Measurements from ENCODE around the gene PMPCB. TPM values are rescaled to one million over a fixed set of nuclear protein-coding genes. Genes with fewer than 3 reads are reported as not detected.

Gene PMPCB
- total RNA-seq, 1 donor from 2014 or later, result 48.7 TPM

- Histone ChIP-seq H3K36me3 (ENCODE audit: control insufficient read depth, insufficient read depth, low read length) (no peaks in the 10 kb centered on the region), H3K27me3 (ENCODE audit: control insufficient read depth, insufficient read depth, low read length) (no peaks in the 10 kb centered on the region), H3K4me3 (ENCODE audit: low read depth, low read length) (no peak overlapping the region)
- no peak for TF ChIP-seq CTCF (IDR thresholded peaks at IDR 0.05; ENCODE audit: insufficient read depth, low read length, severe bottlenecking)
- FAIRE-seq, result no peak
- no peak for DNase-seq (ENCODE audit: low read depth)
These were observed 5.1 kb upstream of the PMPCB start for GRCh38 chr7:103292122-103292521.

- Histone ChIP-seq H3K27me3 (ENCODE audit: control insufficient read depth, insufficient read depth, low read length) (no peaks in the 10 kb centered on the region), H3K36me3 (ENCODE audit: control insufficient read depth, insufficient read depth, low read length) (no peaks in the 10 kb centered on the region), H3K4me3 (ENCODE audit: low read depth, low read length) (no peak overlapping the region)
- no peak for FAIRE-seq
- no peak for TF ChIP-seq CTCF (IDR thresholded peaks at IDR 0.05; ENCODE audit: insufficient read depth, low read length, severe bottlenecking)
- no peak for DNase-seq (ENCODE audit: low read depth)
These were observed 3.7 kb upstream of the PMPCB start for GRCh38 chr7:103293526-103293925.

- DNase-seq (ENCODE audit: low read depth) (no peak), FAIRE-seq (no peak)
- peak overlapping the region; percentile 97 for H3K4me3 ChIP-seq (ENCODE audit: low read depth, low read length)
- H3K36me3 ChIP-seq (ENCODE audit: control insufficient read depth, insufficient read depth, low read length), result peaks cover 3% of the 10 kb centered on the region
- no peaks in the 10 kb centered on the region for H3K27me3 ChIP-seq (ENCODE audit: control insufficient read depth, insufficient read depth, low read length)
- TF ChIP-seq CTCF (IDR thresholded peaks at IDR 0.05; ENCODE audit: insufficient read depth, low read length, severe bottlenecking), result no peak
These were observed 573 bp downstream of the PMPCB start for GRCh38 chr7:103297837-103298179.

- H3K4me3 ChIP-seq (ENCODE audit: low read depth, low read length), result no peak overlapping the region
- FAIRE-seq, result no peak
- TF ChIP-seq CTCF (IDR thresholded peaks at IDR 0.05; ENCODE audit: insufficient read depth, low read length, severe bottlenecking), result no peak
- H3K36me3 ChIP-seq (ENCODE audit: control insufficient read depth, insufficient read depth, low read length), result peaks cover 3% of the 10 kb centered on the region
- no peaks in the 10 kb centered on the region for H3K27me3 ChIP-seq (ENCODE audit: control insufficient read depth, insufficient read depth, low read length)
- DNase-seq (ENCODE audit: low read depth), result no peak
These were observed 2.4 kb downstream of the PMPCB start for GRCh38 chr7:103299660-103300059.

GRCh38 chr7:103301441-103301840, 4.2 kb downstream of the PMPCB start:
- DNase-seq (ENCODE audit: low read depth) (no peak), FAIRE-seq (no peak)
- TF ChIP-seq CTCF (IDR thresholded peaks at IDR 0.05; ENCODE audit: insufficient read depth, low read length, severe bottlenecking), result no peak
- no peaks in the 10 kb centered on the region for H3K27me3 ChIP-seq (ENCODE audit: control insufficient read depth, insufficient read depth, low read length)
- no peak overlapping the region for H3K4me3 ChIP-seq (ENCODE audit: low read depth, low read length)
- H3K36me3 ChIP-seq (ENCODE audit: control insufficient read depth, insufficient read depth, low read length), result peaks cover 3% of the 10 kb centered on the region

- Histone ChIP-seq H3K36me3 (ENCODE audit: control insufficient read depth, insufficient read depth, low read length) (peaks cover 8% of the 10 kb centered on the region), H3K27me3 (ENCODE audit: control insufficient read depth, insufficient read depth, low read length) (no peaks in the 10 kb centered on the region), H3K4me3 (ENCODE audit: low read depth, low read length) (no peak overlapping the region)
- no peak for FAIRE-seq
- TF ChIP-seq CTCF (IDR thresholded peaks at IDR 0.05; ENCODE audit: insufficient read depth, low read length, severe bottlenecking), result no peak
- DNase-seq (ENCODE audit: low read depth), result peak; percentile 18
These were observed 10.4 kb downstream of the PMPCB start for GRCh38 chr7:103307503-103308231.

Measured in bronchial epithelial cell (primary cell).